ENCODE data around the gene RNF166. TPM values are rescaled to one million over a fixed set of nuclear protein-coding genes. Genes with fewer than 3 reads are reported as not detected.

Gene RNF166
- total RNA-seq, 1 experiment from 2014 or later = 26.5 TPM

DNA sequence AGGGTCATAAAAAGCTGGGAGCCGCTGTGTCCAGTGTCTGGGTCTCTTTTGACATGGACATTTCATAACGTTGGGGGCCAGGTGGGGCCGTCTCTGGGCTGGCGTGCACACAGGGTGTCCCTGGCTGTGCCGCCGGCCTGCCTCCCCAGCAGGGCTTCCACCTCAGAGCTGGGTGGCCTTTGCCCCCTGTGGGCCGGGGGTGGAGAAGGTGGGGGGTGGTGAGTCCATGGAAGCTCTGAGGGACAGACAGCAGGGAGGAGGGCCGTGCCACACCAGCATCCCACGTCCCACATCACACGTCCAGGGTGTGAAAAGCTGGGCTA is 19.0 kb downstream of the RNF166 start:
- no peak overlapping the region for H2AFZ ChIP-seq (ENCODE audit: low read length)
- WGBS (ENCODE audit: extremely low coverage, insufficient read length, low lambda C conversion rate) = no CpG with 5 or more reads among the region's 10 CpGs
- no peaks in the 10 kb centered on the region for H3K79me2 ChIP-seq (ENCODE audit: insufficient read depth, low read length)
- no peaks in the 10 kb centered on the region for H3K79me1 ChIP-seq (ENCODE audit: insufficient read depth, low read depth, low read length, poor library complexity, severe bottlenecking)
- H2BK15ac ChIP-seq (ENCODE audit: low read depth, low read length) = no peak overlapping the region
- no peak overlapping the region for H3K18ac ChIP-seq (ENCODE audit: insufficient read length, low read depth, low read length)
- DNase-seq = no peak
- Mint-ChIP-seq H3K36me3 (ENCODE audit: insufficient read depth in 1 of 3, low read depth in 3 of 3) (no peaks in the 10 kb centered on the region), H3K27me3 (ENCODE audit: low read depth) (peaks cover 39% of the 10 kb centered on the region), H3K9me3 (no peaks in the 10 kb centered on the region), H3K4me1 (peaks cover 19 to 26% of the 10 kb centered on the region in 2 experiments), H3K27ac (no peak overlapping the region), H3K4me3 (peak overlapping the region in 1 of 2 experiments; percentile 71; a peak in 2 of 5 replicates)
- H4K20me1 ChIP-seq (ENCODE audit: control insufficient read depth, insufficient read depth, insufficient read length) = no peaks in the 10 kb centered on the region
- no peaks in the 10 kb centered on the region for H3K9me3 ChIP-seq (ENCODE audit: control insufficient read depth, low read depth, low read length)
- no peak overlapping the region for H3K27ac ChIP-seq (ENCODE audit: insufficient read length, low read depth, low read length)
- H4K5ac ChIP-seq (ENCODE audit: insufficient read length, low read depth, low read length) = no peak overlapping the region
- no peak overlapping the region for H3T11ph ChIP-seq (ENCODE audit: low read length)
- H3K27me3 ChIP-seq (ENCODE audit: insufficient read depth, low read length) = no peaks in the 10 kb centered on the region; the same call in 1 of the 2 replicates
- H2AK5ac ChIP-seq (ENCODE audit: insufficient read length, low read length) = no peak overlapping the region
- no peak overlapping the region for H3K4ac ChIP-seq (ENCODE audit: low read depth, low read length)
- H3K23me2 ChIP-seq (ENCODE audit: insufficient read length, low read depth, low read length, poor library complexity, severe bottlenecking) = peaks cover 12% of the 10 kb centered on the region
- no peaks in the 10 kb centered on the region for H3K4me1 ChIP-seq (ENCODE audit: insufficient read depth, low read length)
- no peak overlapping the region for H3K9ac ChIP-seq (ENCODE audit: extremely low read depth, insufficient read length, low read length)
- no peak overlapping the region for H2BK20ac ChIP-seq (ENCODE audit: low read depth, low read length, poor library complexity, severe bottlenecking)
- no peak overlapping the region for H2BK120ac ChIP-seq (ENCODE audit: low read depth, low read length, poor library complexity, severe bottlenecking)
- no peak overlapping the region for H2BK5ac ChIP-seq (ENCODE audit: insufficient read length, low read length)
- H3K14ac ChIP-seq (ENCODE audit: insufficient read depth, low read length) = no peak overlapping the region
- no peak overlapping the region for H4K8ac ChIP-seq (replicated peaks; ENCODE audit: insufficient read length, low read depth, low read length)
- H3K4me2 ChIP-seq (ENCODE audit: insufficient read depth, insufficient read length, low read length) = no peak overlapping the region
- no peak overlapping the region for H3K56ac ChIP-seq (ENCODE audit: insufficient read length, low read depth, low read length)
- no peak overlapping the region for H3K23ac ChIP-seq (ENCODE audit: insufficient read length, low read depth, low read length)
- no peak overlapping the region for H2BK12ac ChIP-seq (ENCODE audit: insufficient read length, low read depth, low read length)
- H4K91ac ChIP-seq (ENCODE audit: insufficient read length, low read depth, low read length) = no peak overlapping the region
- TF ChIP-seq, protein P1, sequence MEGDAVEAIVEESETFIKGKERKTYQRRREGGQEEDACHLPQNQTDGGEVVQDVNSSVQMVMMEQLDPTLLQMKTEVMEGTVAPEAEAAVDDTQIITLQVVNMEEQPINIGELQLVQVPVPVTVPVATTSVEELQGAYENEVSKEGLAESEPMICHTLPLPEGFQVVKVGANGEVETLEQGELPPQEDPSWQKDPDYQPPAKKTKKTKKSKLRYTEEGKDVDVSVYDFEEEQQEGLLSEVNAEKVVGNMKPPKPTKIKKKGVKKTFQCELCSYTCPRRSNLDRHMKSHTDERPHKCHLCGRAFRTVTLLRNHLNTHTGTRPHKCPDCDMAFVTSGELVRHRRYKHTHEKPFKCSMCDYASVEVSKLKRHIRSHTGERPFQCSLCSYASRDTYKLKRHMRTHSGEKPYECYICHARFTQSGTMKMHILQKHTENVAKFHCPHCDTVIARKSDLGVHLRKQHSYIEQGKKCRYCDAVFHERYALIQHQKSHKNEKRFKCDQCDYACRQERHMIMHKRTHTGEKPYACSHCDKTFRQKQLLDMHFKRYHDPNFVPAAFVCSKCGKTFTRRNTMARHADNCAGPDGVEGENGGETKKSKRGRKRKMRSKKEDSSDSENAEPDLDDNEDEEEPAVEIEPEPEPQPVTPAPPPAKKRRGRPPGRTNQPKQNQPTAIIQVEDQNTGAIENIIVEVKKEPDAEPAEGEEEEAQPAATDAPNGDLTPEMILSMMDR (conservative IDR thresholded peaks at IDR 0.05) = no peak

Measured in H9 (cell line).